SK-N-SH treated with all-trans-retinoic acid at 6 μM for 48 hours (cell line): ENCODE results near the gene DST.

ENCODE experiments used
- ATAC-seq: fragments of 200-7000 bp; cut with Tn5 transposase; 3 replicates; pipeline ENCODE4 v1.9.1; 2020; ENCODE audit warnings: mild to moderate bottlenecking, moderate library complexity
- ARNTL ChIP-seq: fragments of 450-650 bp; formaldehyde crosslinking; IDR thresholded peaks from 2 replicates; pipeline ENCODE4 v1.5.0; 2020; ENCODE audit warnings: low read depth, mild to moderate bottlenecking, moderate library complexity, borderline replicate concordance
- CREB5 ChIP-seq: fragments of 250-450 bp; sonication (Bioruptor Pico); IDR thresholded peaks from 2 replicates; pipeline ENCODE4 v1.5.1; 2020; ENCODE audit warnings: low read depth, mild to moderate bottlenecking, moderate library complexity
- CSDC2 ChIP-seq: fragments of 250-450 bp; sonication (Bioruptor Pico); IDR thresholded peaks from 2 replicates; pipeline ENCODE4 v1.5.0; 2020; ENCODE audit warnings: mild to moderate bottlenecking, moderate library complexity
- CSRNP3 ChIP-seq: fragments of 250-450 bp; sonication (Bioruptor Pico); IDR thresholded peaks from 2 replicates; pipeline ENCODE4 v1.5.1; 2021; ENCODE audit warnings: mild to moderate bottlenecking, moderate library complexity
- ESRRG ChIP-seq: fragments of 250-450 bp; sonication (Bioruptor Pico); IDR thresholded peaks from 2 replicates; pipeline ENCODE4 v1.6.1; 2021; ENCODE audit warnings: mild to moderate bottlenecking
- GLIS3 ChIP-seq: fragments of 250-450 bp; sonication (Bioruptor Pico); IDR thresholded peaks from 2 replicates; pipeline ENCODE4 v1.5.0; 2020; ENCODE audit warnings: mild to moderate bottlenecking, moderate library complexity
- ISL1 ChIP-seq: fragments of 250-450 bp; sonication (Bioruptor Pico); IDR thresholded peaks from 2 replicates; pipeline ENCODE4 v2.1.2; 2022; ENCODE audit warnings: mild to moderate bottlenecking, moderate library complexity
- PPARA ChIP-seq: fragments of 250-450 bp; sonication (Bioruptor Pico); IDR thresholded peaks from 2 replicates; pipeline ENCODE4 v1.5.0; 2020; ENCODE audit warnings: mild to moderate bottlenecking, borderline replicate concordance
- RARB ChIP-seq: fragments of 250-450 bp; sonication (Bioruptor Pico); IDR thresholded peaks from 2 replicates; pipeline ENCODE4 v1.8.0; 2021; ENCODE audit warnings: mild to moderate bottlenecking, moderate library complexity
- TCF4 ChIP-seq: fragments of 250-450 bp; sonication (Bioruptor Pico); IDR thresholded peaks from 2 replicates; pipeline ENCODE4 v1.8.0; 2021; ENCODE audit warnings: mild to moderate bottlenecking, moderate library complexity, borderline replicate concordance
- TOX ChIP-seq: fragments of 250-450 bp; sonication (Bioruptor Pico); IDR thresholded peaks from 2 replicates; pipeline ENCODE4 v1.8.0; 2021; ENCODE audit warnings: mild to moderate bottlenecking, moderate library complexity, borderline replicate concordance
- ZC3H10 ChIP-seq: fragments of 250-450 bp; sonication (Bioruptor Pico); IDR thresholded peaks from 2 replicates; pipeline ENCODE4 v1.5.1; 2021; ENCODE audit warnings: mild to moderate bottlenecking, moderate library complexity
- ZFP3 ChIP-seq: fragments of 250-450 bp; sonication (Bioruptor Pico); IDR thresholded peaks from 2 replicates; pipeline ENCODE4 v1.5.0; 2020; ENCODE audit warnings: mild to moderate bottlenecking, moderate library complexity
- ZFP30 ChIP-seq: fragments of 450-650 bp; formaldehyde crosslinking; IDR thresholded peaks from 2 replicates; pipeline ENCODE4 v1.5.0; 2022; ENCODE audit warnings: mild to moderate bottlenecking, moderate library complexity
- ZNF565 ChIP-seq: fragments of 450-650 bp; formaldehyde crosslinking; conservative IDR thresholded peaks from 2 replicates; pipeline ENCODE4 v1.5.0; 2020; ENCODE audit warnings: low read depth, mild to moderate bottlenecking, moderate library complexity
- ZNF8 ChIP-seq: fragments of 450-650 bp; formaldehyde crosslinking; IDR thresholded peaks from 2 replicates; pipeline ENCODE4 v1.5.0; 2020; ENCODE audit warnings: mild to moderate bottlenecking, moderate library complexity
- TF ChIP-seq, protein P1 (sequence below): fragments of 250-450 bp; sonication (Bioruptor Pico); IDR thresholded peaks from 2 replicates; pipeline ENCODE4 v1.8.0; 2020; ENCODE audit warnings: mild to moderate bottlenecking, moderate library complexity, borderline replicate concordance
- TF ChIP-seq, protein P2 (sequence below): fragments of 250-450 bp; sonication (Bioruptor Pico); IDR thresholded peaks from 2 replicates; pipeline ENCODE4 v1.5.0; 2020; ENCODE audit warnings: mild to moderate bottlenecking, moderate library complexity

Gene DST

GRCh38 chr6:56649782-56650181, 7.1 kb upstream of the DST start:
- TF ChIP-seq TOX (no peak), TCF4 (CRISPR knock-in tag) (no peak)
- TF ChIP-seq, protein P1, sequence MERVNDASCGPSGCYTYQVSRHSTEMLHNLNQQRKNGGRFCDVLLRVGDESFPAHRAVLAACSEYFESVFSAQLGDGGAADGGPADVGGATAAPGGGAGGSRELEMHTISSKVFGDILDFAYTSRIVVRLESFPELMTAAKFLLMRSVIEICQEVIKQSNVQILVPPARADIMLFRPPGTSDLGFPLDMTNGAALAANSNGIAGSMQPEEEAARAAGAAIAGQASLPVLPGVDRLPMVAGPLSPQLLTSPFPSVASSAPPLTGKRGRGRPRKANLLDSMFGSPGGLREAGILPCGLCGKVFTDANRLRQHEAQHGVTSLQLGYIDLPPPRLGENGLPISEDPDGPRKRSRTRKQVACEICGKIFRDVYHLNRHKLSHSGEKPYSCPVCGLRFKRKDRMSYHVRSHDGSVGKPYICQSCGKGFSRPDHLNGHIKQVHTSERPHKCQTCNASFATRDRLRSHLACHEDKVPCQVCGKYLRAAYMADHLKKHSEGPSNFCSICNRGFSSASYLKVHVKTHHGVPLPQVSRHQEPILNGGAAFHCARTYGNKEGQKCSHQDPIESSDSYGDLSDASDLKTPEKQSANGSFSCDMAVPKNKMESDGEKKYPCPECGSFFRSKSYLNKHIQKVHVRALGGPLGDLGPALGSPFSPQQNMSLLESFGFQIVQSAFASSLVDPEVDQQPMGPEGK (CRISPR knock-in tag) = no peak
- no peak for ATAC-seq

DNA sequence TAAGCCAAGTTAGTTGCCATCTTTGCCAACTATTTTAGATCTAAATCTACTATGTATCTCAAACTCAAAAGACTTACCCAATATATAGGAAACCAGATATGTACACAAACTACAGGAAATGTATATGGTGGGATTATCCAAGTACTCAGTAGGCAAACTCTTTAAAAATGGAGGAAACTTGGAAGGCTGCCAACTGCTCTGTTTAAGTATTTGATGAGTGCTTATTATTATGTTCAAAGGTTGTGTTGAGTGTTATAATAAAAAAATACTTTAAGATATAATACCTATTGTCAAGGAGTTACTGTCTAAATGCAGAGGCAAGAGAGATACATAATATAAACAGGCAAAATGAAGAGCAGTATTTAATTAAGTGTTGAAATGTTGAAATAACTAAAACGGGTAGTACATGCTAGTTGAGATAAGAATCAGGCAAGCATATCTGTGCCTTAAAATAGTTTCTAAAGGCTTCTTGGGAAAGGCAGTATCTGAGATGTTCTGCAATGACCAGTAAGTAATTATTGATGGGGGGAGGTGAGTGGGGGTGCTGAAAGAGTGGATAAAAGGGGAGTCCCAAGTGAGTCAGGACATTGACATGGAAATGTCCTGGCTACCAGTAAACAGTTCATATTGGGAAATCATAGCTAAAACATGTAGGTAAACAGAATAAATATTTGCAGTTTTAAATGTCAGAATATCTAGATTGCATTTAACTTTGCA, 6.5 kb upstream of the DST start:
- TF ChIP-seq ISL1 (CRISPR knock-in tag) = peak; percentile 63
- no peak for TF ChIP-seq ESRRG (CRISPR knock-in tag)
- no peak for ATAC-seq

DNA sequence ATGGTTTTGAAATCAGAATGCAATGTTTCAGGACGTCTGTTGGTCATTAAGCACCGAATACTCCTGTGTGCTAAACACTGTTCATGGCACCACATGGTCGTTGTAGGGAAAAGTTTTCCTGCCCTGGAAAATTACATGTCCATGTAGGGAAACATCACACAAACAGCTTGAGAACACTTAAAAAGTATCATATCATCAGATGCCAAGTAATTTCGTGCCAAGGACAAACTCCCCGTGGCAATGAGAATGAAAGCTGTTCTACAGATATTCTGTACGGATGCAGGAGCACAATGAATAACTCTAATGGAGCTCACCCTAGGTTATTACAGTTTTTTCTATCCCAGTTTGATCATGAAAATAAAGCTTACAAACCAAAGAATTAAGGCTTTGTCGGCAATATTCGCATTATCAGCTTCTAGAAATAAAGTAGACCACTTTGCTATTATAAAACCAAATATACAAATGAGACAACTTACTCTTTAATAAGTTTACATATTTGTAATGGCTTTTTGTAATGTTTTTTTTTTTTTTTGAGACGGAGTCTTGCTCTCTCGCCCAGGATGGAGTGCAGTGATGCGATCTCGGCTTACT, 4.6 kb upstream of the DST start:
- TF ChIP-seq ARNTL (no peak), ISL1 (CRISPR knock-in tag) (no peak)
- ATAC-seq = no peak

DNA sequence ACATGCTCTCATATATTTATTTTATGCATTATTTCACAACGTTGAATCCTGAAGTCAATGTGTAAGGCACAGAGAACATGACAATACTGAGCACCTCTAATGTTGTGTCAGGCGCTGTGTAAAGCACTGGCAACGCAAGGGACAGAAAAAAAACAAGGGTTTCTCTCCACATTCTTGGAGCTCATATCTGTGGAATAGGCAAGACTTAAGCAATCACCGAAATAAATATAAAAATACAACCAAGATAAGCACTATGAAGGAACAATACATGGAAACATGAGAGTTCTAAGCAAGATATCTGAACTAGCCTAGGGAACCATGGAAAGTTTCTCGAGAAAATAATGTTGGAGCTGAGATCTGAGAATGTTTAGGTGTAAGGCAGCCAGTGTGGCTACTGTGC, 1.7 kb upstream of the DST start:
- no peak for TF ChIP-seq ZFP3
- no peak for TF ChIP-seq ISL1 (CRISPR knock-in tag)
- TF ChIP-seq ZNF8 (CRISPR knock-in tag) = no peak
- TF ChIP-seq ZC3H10 (CRISPR knock-in tag) = no peak
- no peak for TF ChIP-seq ARNTL
- TF ChIP-seq, protein P1 (CRISPR knock-in tag) = no peak
- TF ChIP-seq, protein P2, sequence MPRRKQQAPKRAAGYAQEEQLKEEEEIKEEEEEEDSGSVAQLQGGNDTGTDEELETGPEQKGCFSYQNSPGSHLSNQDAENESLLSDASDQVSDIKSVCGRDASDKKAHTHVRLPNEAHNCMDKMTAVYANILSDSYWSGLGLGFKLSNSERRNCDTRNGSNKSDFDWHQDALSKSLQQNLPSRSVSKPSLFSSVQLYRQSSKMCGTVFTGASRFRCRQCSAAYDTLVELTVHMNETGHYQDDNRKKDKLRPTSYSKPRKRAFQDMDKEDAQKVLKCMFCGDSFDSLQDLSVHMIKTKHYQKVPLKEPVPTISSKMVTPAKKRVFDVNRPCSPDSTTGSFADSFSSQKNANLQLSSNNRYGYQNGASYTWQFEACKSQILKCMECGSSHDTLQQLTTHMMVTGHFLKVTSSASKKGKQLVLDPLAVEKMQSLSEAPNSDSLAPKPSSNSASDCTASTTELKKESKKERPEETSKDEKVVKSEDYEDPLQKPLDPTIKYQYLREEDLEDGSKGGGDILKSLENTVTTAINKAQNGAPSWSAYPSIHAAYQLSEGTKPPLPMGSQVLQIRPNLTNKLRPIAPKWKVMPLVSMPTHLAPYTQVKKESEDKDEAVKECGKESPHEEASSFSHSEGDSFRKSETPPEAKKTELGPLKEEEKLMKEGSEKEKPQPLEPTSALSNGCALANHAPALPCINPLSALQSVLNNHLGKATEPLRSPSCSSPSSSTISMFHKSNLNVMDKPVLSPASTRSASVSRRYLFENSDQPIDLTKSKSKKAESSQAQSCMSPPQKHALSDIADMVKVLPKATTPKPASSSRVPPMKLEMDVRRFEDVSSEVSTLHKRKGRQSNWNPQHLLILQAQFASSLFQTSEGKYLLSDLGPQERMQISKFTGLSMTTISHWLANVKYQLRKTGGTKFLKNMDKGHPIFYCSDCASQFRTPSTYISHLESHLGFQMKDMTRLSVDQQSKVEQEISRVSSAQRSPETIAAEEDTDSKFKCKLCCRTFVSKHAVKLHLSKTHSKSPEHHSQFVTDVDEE (CRISPR knock-in tag) = no peak
- no peak for TF ChIP-seq TCF4 (CRISPR knock-in tag)
- TF ChIP-seq ZFP30 (CRISPR knock-in tag) = no peak
- TF ChIP-seq TOX = no peak
- no peak for TF ChIP-seq CREB5 (CRISPR knock-in tag)
- no peak for TF ChIP-seq ZNF565 (CRISPR knock-in tag)
- TF ChIP-seq PPARA (CRISPR knock-in tag) = no peak
- TF ChIP-seq ESRRG (CRISPR knock-in tag) = no peak
- TF ChIP-seq CSDC2 (CRISPR knock-in tag) = no peak
- no peak for TF ChIP-seq RARB (CRISPR knock-in tag)
- TF ChIP-seq CSRNP3 (CRISPR knock-in tag) = no peak
- TF ChIP-seq GLIS3 (CRISPR knock-in tag) = no peak
- ATAC-seq = no peak
